ENCODE measurements around the gene PTTG2. TPM values are rescaled to one million over a fixed set of nuclear protein-coding genes. Genes with fewer than 3 reads are reported as not detected.

PTTG2 gene
- total RNA-seq, 2 experiments from 2014 or later = not detected

- Mint-ChIP-seq H3K4me3 (no peak overlapping the region), H3K4me1 (ENCODE audit: low read depth) (peaks cover 29% of the 10 kb centered on the region), H3K27me3 (no peaks in the 10 kb centered on the region), H3K9me3 (no peaks in the 10 kb centered on the region), H3K36me3 (ENCODE audit: low read depth) (peaks cover 15% of the 10 kb centered on the region), H3K27ac (no peak overlapping the region)
- DNase-seq = peak; percentile 12
- ATAC-seq = peak; percentile 67
- TF ChIP-seq, protein P1, sequence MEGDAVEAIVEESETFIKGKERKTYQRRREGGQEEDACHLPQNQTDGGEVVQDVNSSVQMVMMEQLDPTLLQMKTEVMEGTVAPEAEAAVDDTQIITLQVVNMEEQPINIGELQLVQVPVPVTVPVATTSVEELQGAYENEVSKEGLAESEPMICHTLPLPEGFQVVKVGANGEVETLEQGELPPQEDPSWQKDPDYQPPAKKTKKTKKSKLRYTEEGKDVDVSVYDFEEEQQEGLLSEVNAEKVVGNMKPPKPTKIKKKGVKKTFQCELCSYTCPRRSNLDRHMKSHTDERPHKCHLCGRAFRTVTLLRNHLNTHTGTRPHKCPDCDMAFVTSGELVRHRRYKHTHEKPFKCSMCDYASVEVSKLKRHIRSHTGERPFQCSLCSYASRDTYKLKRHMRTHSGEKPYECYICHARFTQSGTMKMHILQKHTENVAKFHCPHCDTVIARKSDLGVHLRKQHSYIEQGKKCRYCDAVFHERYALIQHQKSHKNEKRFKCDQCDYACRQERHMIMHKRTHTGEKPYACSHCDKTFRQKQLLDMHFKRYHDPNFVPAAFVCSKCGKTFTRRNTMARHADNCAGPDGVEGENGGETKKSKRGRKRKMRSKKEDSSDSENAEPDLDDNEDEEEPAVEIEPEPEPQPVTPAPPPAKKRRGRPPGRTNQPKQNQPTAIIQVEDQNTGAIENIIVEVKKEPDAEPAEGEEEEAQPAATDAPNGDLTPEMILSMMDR (IDR thresholded peaks at IDR 0.05) = no peak
- intact Hi-C loops (cut with micrococcal nuclease) = no loop called here
- CTCF ChIA-PET = interaction anchor here (0.8 kb wide), 1 partner anchor 27 kb away, joined by 3 read pairs; no protein-coding TSS in a partner anchor
- POLR2A ChIA-PET = interaction anchor here (1.2 kb wide), 1 partner anchor 57 kb away, joined by 3 read pairs; no protein-coding TSS in a partner anchor
Observed at GRCh38 chr4:37948542-37948941, 11.7 kb upstream of the PTTG2 start.

DNA sequence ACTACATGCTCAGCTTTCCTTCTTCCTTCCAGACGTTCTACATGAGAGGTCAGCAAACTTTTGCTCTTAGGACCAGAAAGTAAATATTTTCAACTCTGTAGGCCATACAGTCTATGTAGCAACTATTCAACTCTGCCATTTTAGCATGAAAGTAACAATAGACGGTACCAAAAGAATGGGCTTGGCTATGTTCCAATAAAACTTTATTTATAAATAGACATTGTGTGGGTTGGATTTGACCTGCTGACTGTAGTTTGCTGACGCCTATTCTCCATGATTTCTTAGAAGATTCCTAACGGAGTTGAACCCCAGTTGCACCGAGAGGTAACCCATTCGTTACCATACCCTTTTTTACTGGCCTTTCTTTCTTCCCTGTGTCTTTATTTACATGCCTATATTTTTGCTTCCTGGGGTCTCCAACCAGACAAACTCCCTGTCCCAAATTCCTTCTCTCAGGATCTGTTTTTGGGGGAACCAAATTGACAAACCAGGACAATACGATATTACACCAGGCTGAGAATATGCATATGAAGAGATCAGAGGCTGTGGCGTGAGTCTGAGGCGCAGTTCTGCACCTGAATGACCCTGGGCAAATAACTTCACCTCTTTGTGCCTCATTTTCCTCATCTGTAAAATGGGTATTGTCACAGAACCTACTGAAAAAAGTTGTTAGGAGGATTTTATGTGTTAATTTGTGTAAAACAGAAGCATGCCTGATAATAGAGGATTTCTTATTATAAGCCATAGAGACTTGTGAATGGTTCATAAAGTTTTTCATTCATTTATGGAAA is 10.4 kb upstream of the PTTG2 start:
- no peak for ATAC-seq
- no peaks in the 10 kb centered on the region for H3K9me3 Mint-ChIP-seq
- ChIA-PET CTCF (no interaction called here), POLR2A (no interaction called here)
- intact Hi-C loops (cut with micrococcal nuclease) = no loop called here
- no peak overlapping the region for H3K27ac Mint-ChIP-seq
- TF ChIP-seq, protein P1 (IDR thresholded peaks at IDR 0.05) = no peak
- peaks cover 15% of the 10 kb centered on the region for H3K36me3 Mint-ChIP-seq (ENCODE audit: low read depth)
- H3K4me1 Mint-ChIP-seq (ENCODE audit: low read depth) = peaks cover 37% of the 10 kb centered on the region
- H3K27me3 Mint-ChIP-seq = no peaks in the 10 kb centered on the region
- H3K4me3 Mint-ChIP-seq = no peak overlapping the region
- no peak for DNase-seq

GRCh38 chr4:37951461-37952352 is 8.5 kb upstream of the PTTG2 start:
- no peaks in the 10 kb centered on the region for H3K9me3 Mint-ChIP-seq
- H3K27me3 Mint-ChIP-seq = no peaks in the 10 kb centered on the region
- ChIA-PET POLR2A (interaction anchor here (0.7 to 1.3 kb wide), 2 partner anchors 36 to 38 kb away, joined by 3 to 4 read pairs; no protein-coding TSS in a partner anchor), CTCF (interaction anchor here (1.0 kb wide), 1 partner anchor 56 kb away, joined by 3 read pairs; no protein-coding TSS in a partner anchor)
- H3K27ac Mint-ChIP-seq = no peak overlapping the region
- TF ChIP-seq, protein P1 (IDR thresholded peaks at IDR 0.05) = no peak
- no peak overlapping the region for H3K4me3 Mint-ChIP-seq
- ATAC-seq (no peak), DNase-seq (no peak)
- intact Hi-C loops (cut with micrococcal nuclease) = no loop called here
- H3K36me3 Mint-ChIP-seq (ENCODE audit: low read depth) = peaks cover 15% of the 10 kb centered on the region
- peaks cover 32% of the 10 kb centered on the region for H3K4me1 Mint-ChIP-seq (ENCODE audit: low read depth)

GRCh38 chr4:37953156-37953555 is 7.0 kb upstream of the PTTG2 start:
- intact Hi-C loops (cut with micrococcal nuclease) = no loop called here
- no peak overlapping the region for H3K27ac Mint-ChIP-seq
- peaks cover 15% of the 10 kb centered on the region for H3K36me3 Mint-ChIP-seq (ENCODE audit: low read depth)
- no peak overlapping the region for H3K4me3 Mint-ChIP-seq
- no peaks in the 10 kb centered on the region for H3K9me3 Mint-ChIP-seq
- DNase-seq (no peak), ATAC-seq (no peak)
- TF ChIP-seq, protein P1 (IDR thresholded peaks at IDR 0.05) = no peak
- no peaks in the 10 kb centered on the region for H3K27me3 Mint-ChIP-seq
- POLR2A ChIA-PET = interaction anchor here (1.3 kb wide), 1 partner anchor 39 kb away, joined by 4 read pairs; no protein-coding TSS in a partner anchor
- CTCF ChIA-PET = interaction anchor here (1.1 kb wide), 1 partner anchor 17 kb away, joined by 4 read pairs; no protein-coding TSS in a partner anchor
- peaks cover 23% of the 10 kb centered on the region for H3K4me1 Mint-ChIP-seq (ENCODE audit: low read depth)

Measured in activated CD8-positive, alpha-beta T cell treated with anti-CD3 and anti-CD28 coated beads for 36 hours (primary cell).